ENCODE measurements around the gene MAN1C1.
"Not testable (repeated sequence)": the region's sequence is repeated elsewhere in the genome, so short reads cannot be mapped to it uniquely, and the experiment has no call there.

Gene MAN1C1

DNA sequence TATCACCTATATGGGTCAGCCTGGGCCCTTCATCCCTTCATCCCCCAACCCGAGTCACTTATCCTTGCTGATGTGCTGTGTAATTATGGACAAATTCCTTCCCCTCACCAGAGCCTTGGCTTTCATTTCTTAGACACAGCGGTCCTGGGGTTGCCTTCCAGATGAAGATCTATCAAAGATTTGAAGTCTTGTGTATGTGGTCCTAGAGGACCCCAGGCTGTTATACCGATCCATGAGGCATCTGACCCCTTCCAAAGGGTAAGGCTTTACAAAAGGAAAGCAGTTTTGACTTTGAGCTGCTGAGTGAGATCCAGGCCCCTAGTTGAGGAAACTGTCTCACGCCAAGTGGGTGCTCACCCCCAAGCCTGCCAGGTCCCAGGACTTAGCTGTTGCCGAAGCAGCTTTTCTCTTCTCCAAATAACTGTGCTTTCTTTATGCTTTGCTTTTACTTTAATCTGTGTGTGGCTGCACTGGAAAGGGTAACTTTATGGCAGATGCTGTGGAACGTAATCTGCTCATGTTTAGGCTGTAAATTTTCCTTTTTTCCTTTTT lies 37.6 kb downstream of the MAN1C1 start:
- DNase-seq: no peak

DNA sequence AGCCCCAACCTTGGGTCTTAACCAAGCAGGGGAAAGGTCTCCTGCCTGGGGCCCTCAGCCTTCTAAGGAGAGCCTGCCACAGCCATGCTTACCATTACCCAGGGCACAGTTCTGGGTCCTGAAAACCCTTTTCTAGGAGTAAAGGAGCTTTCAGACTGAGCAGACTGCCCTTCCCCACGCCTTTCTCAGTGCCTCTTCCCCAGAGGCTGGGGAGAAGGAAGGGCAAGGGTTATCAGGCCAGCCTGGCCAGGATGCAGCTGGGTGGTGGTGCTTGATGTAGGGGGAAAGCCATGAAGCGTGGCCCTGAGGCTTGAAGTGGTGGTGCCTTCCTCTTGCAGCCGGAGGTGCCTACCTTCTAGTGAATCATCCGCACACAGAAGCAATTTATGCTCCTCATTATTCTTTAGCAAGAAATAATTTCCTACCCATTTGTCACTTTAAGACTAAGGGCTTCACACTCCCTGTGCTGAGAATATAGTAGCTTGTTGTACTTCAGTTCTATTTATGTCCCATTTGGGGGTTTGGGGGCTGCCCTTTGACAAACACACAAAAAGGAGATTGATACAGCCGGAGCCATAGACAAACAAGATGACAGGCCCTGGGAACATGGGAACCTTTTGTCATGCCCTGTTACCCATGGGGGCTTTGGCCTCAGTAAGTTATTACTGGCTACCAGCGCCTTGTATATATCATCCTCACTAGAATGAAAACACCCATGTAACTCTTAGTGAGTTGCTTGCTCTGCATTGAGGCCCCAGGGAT lies 40.7 kb downstream of the MAN1C1 start:
- DNase-seq: peak in 3 of 56 donors; percentile 19 to 40 (median 30)

DNA sequence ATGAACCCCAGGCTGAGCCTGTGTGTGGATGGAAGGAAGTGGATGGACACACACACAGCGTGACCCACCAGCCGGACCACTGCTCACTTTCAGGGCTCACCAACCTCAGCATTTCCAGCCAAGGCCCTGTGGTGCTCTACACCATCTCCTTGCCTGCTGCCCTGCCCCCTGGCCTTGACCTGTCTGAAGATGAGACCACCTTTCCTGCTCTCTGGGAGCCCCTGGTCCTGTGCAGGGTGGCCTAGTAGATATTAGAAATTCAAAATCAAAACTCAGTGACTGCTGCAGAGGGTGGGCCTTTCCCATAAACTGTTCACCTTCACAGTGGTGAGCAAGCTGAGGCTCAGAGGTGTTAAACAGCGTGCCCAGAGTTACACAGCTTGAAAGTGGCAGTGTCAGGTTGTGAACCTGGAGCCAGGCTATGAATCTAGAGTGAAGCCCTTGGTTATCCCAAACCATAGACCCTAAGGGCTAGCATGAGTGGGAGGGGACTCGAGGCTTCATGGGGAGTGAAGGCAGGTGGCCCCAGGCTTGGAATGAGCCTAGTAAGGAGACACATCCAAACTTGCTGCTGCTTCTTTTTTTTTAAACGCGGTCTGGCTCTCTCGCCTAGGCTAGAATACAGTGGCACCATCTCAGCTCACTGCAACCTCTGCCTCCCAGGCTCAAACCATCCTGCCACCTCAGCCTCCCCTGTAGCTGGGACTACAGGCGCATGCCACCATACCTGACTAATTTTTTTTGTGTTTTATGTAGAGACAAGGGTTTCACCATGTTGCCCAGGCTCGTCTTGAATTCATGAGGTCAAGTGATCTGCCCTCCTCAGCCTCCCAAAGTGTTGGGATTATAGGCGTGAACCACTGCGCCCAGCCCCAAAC lies 41.5 kb downstream of the MAN1C1 start:
- no peak for DNase-seq

DNA sequence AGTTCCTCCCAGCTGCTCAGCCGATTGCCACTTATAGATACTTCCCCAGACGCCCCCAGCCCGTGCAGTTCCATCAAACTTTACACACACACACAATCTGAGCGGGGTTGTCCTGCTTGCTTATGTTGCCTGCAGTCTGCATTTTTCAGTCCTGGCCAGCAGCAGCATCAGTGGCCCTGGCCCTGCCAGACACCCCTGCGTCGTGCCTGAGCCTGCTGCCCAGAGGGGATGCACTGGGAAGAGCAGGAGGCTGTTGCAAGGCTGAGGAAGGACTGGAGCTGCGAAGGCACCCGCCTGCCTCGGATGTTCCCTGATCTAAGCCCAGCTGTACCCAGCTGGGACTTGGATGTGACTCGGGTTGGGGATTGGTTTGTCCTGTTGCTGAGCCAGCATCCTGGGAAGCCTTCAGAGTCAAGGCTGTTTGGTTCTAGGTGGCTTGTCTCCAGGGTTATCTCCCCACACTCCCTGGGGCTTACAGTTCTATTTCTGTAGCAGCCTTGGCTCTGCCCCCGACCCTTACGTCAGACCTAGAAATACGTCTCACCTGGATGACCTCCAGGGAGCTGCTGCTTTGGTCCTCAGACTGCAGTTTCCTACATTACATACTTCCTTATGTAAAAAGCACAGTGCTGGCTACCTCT lies 42.3 kb downstream of the MAN1C1 start:
- no peak for DNase-seq

DNA sequence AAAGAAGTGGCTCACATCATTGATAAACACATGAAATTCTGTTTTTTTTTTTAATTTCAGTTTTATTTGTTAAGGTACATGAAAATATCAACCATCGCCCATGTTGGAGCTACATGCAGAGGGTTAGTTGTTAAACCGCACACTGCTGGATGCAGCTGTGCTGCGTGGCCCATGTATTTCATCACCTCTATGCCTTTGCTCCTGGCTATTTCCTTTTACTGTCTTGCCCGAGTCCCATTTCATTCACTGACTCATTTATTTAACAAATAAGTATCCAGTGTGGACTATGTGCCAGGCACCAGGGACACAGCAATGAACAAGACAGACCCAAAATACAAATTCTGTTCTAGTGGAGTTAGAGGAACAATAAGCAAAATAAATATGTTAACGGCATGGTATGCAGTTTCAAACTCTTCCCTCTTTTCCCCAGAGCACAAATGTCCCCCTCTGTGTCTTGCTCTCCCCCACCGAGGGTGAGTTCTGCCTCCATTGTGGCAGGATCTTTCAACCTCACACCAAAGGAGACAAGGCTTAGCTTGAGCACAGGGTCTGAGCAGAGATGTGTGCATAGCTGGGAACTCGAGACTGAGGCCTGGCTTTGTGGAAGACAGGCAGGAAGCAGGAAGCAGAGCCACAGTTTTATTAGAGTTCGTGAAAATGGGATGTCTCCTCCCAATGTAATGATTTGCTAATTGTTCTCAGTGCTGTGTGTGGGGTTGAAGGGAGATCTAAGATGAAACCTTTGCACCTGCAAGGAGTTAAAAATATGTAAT lies 44.6 kb downstream of the MAN1C1 start:
- DNase-seq: no peak

DNA sequence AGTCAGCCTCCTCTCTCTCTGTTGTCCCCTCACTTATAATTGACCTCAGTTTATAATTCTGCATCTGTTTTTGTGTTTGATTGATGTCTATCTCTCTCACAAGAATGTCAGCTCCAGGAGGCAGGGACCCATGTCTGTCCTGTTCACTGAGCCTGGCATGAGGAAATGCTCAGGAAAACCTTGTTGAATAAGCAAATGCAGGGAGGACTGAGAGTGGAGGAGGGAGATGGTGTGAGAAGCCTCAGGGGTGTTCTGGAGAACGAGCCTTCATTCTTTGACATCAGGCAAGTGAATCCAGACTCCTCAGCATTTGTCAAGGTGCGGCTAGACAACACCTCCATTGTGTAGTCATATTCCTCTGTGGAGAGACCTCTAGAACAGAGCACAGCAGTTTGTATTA lies 45.5 kb downstream of the MAN1C1 start:
- DNase-seq: no peak

DNA sequence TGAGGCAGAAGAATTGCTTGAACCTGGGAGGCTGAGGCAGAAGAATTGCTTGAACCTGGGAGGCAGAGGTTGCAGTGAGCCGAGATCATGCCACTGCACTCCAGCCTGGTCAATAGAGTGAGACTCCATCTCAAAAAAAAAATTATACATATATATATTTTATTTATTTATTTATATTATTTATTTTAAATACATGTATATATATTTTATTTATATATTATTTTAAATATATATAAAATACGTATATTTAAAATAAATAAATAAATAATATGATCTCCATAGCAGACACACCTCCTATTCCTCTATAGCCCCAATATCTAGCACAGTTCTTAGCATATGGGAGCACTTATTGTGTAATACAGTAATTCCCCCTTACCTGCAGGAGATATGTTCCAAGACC lies 46.4 kb downstream of the MAN1C1 start:
- DNase-seq: not testable (repeated sequence)

DNA sequence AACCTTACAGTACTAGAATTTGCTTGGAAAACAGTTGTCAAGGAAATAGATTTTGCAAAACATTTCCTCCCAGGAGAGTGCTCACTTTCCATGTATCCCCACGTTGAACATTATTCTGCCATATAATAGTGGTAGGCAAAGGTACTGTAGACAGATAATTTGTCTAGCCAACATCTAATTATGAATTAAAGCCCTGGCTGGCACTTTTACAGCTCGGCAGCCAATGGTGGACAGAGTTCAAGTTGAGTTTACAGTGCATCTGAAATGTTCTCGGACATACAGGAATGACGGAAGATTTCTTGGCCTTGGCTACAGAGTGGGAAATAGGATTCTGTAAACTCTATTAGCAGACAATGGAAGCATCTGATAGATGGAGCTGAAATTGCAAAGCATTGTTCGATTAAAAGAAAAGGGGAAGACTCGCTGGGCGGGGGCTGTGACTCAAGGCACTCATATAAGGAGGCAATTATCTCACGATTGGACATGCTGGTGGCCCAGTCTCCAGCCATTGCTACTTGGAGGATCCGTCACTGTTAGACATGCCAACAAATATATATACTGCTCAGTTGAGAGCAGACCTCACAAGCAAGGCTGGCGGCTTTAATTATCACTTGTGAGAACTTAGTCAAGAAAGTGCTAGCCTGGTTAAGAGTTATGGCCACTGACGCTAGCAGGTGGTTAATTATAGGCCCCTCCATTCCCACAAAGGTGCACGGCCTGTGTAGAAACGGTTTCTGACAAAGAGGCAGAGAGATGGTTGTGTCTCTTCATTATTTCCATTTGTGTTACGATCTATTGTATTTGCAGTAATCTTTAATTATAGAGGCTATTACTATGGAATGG lies 48.0 kb downstream of the MAN1C1 start:
- DNase-seq: no peak

DNA sequence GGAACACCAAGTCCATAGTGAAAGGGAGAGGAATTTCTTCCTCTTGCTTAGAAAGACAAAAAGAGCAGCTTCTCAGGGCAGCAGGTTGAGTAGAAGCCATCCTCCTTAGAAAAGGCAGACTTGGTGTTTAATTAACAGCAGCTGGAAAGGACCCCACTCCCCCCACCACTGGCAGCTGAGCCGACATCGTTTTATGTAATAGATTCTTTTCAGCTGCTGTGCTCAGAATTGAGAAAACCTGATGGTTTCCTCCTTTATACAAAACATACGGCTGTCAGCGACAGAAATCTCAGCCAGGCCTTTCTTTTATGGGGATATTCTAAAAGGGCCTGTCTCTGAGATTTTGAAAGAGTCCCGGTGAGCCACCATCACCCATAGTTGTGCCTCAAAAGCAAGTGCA lies 49.9 kb downstream of the MAN1C1 start:
- DNase-seq: no peak

DNA sequence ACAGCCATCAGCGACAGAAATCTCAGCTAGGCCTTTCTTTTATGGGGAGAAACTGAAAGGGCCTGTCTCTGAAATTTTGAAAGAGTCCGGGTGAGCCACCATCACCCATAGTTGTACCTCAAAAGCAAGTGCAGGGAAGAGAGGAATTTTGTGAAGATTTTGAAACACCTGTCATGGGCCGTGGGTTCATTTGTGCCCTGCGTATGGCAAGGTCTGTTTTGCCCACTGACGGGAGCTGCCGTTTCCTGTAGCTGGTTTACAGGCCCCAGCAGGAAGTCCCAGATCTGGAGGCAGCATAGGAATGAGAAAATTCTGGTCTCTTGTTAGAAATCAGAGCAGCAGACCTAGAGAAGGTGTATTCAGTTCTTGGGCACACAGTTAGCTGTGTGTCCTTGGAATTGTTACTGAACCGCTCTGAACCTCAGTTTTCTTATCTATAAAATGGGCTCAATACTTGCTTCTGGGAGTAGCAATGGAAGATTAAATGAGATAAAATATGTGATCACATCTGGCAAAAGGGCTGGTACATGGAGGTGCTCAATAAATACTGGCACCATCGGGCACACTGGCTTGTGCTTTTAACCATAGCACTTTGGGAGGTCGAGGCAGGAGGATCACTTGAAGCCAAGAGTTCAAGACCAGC lies 52.5 kb downstream of the MAN1C1 start:
- no peak for DNase-seq

DNA sequence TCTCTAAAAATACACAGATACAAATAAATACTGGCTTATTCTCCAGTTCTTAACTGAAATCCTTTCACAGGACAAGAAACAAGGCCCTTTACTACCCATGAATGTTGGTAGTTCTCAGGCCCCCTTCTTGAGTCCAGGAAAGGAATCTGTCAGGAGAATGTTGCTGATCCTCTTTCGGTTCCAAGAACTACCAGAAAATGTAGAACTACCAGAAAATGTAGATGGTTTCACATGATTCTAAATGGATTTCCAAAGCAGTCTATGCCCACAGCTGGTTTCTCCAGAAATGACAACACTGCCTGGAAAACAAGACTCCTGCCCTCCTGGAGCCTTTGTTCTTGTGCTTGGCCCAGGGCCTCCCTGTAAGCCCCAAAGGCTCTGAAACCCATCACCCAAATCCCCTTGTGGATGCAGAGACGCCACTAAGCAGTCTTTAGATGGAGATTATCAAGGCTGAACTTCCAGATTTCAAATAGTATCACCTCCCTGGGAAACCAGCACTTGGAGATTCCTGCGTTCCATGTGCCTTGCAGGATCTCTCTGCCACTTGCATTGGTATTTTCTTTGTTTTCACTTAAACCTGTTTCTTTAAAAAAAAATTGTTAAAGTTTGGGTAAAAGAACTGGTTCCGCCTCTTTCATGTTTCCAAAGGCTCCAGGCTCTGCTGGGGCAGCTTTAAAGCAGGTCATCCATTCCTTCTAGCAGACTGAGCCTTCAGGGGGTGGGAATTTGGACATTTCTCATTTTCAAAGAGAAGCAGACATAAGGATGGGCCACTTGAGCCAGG lies 53.4 kb downstream of the MAN1C1 start:
- DNase-seq: no peak

DNA sequence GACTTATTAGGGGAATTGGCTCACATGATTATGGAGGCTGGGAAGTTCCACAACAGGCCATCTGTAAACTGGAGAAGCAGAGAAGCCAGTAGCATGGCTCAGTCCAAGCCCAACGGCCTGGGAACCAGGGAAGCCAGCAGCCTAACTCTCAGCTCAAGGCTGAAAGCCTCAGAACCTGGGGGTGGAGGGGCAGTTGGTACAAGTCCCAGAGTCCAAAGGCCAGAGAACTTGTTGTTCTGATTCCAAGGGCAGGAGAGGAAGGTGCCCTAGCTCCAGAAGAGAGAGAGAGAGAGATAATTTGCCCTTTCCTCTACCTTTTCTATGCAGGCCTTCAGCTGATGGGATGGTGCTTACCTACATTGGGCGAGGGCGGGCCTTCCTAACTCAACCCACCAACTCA lies 55.3 kb downstream of the MAN1C1 start:
- DNase-seq: no peak

DNA sequence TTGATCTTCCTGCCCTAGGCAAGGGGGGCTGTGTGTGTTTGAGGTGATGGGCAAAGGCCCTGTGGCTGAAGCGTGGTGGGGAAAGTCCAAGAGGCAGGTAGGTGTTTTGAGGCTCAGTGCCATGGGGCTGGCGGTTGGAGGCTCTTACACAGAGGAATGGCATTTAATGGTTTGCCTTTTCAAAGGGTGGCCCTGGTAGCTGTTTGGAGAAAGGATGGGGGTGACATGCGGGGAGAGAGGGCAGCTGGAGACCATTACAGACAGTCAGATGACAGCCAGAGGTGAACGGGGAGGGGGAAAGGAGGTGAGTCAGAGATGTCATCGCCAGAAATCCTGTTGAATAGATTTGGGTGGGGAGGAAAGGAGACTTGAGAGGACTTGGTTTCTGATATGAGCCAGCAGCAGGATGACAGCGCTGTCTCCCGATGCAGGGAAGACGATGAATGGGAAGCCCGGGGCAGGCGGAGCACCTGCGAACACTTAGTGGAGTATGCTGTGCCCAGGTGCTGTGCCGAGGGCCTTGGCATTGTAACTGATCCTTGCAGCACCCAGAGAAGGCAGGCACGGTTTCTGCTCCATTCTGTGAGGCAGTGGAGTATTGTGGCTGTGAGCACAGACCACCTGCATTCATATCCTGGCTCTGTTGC lies 56.3 kb downstream of the MAN1C1 start:
- no peak for DNase-seq

DNA sequence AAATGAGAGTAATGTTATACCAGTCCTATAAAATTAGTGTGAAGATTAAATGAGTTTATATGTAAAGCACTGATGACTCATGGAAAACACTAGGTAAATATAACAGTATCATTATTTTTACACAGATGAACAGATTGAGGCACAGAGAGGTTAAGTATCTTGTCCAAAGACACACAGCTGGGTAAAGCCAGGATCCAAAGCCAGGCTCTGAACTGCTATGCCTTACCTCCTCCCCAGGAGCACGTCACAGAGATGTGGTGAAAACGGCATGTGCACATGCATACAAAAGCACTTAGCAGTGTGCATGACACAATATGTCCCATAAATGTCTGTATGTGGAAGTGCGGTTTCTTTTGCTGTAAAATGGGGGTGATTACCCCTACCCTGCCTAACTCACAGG lies 56.9 kb downstream of the MAN1C1 start:
- DNase-seq: no peak

DNA sequence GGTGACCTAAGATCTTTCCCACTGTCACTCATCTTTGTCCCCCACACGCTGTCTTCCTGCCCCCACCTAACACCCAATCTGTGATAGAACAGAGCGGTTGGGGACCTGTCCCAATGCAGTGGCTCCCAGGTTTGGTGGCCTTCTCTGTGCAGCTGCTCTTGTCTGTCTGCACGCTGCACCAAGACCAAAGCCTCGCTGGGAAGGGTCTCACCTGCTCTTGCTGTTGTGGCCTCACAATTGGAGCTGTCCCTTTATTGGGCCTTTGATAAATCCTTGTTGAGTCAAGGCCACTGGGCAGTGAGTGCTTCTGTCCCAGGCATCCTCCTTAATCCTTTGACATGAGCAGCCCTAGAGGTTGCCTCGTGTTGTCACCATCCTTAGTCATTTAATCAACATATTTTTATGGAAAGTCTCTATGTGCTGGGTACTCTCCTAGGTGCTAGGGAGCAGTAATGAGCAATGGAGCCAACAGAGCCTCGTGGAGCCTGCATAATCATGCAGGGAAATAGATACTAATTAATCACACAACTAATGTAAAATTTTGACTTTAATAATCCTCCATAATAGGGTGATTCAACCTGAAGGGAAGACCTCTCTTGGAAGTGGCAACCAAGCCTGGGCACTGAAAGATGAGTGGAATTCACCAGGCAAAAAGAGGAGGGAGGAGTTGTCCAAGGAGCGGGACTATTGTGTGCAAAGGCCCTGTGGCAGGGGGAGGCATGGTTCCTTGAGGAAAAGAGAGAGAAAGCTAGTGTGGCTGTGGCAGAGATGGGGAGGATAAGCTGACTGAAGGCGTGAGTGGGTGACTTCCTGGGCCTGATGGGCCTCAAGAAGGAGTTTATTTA lies 57.6 kb downstream of the MAN1C1 start:
- DNase-seq: no peak

DNA sequence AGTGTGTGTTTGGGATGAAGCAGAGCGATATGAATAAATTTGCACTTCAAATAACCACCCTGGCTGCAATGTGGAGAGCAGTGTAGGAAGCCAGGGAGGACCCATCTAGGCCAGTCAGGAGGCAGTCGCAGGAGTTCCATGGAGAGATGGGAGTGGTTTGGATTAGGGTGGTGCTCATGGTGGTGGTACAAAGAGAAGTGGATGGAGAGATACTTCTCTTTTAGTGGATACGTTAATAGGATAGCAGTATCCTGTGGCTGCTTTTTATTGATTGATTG lies 58.2 kb downstream of the MAN1C1 start:
- DNase-seq: no peak

DNA sequence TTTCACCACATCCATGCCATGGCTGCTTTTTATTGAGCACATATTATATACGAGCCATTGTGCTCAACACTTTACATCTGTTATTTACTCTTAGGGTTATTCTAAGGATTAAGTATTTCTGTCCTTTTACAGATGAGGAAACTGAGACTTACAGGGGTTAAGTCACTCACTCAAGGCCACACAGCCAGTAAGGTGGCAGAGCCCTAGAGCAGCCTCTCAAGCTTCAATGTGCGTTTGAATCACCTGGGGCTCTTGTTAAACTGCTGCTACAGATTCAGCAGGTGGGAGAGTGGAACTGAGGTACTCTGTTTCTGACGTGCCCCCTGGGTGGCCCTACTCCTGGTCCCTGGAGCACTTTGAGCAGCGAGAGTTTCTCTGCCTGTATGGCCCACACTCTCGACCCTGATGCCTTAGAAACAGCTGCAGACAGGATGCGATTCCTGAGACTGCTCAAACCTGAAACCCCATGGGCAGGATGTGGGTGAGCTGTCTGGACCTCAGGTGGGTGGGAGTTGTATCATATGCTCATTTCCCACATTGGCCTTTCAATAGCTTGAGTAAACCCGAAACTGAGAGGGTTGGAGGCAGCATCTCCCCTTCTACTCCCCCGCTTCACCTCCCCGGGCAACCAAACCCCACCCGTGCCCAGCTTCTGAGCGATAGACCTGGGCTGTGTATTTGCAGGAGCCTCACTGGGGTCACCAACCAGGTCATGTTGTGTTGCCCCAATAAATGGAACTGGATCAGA lies 59.3 kb downstream of the MAN1C1 start:
- no peak for DNase-seq
